Activated CD4-positive, alpha-beta T cell treated with anti-CD3 and anti-CD28 coated beads, Interleukin-2, amount 50 U/mL, for 1 hour (primary cell): ENCODE results near the gene SPPL3.
A peak's percentile ranks its signal among the peaks of the same experiment; 100 is the strongest.
"Not testable (repeated sequence)": the region's sequence is repeated elsewhere in the genome, so short reads cannot be mapped to it uniquely, and the experiment has no call there.

Source experiments
- DNase-seq: peaks from one replicate; pipeline ENCODE4 v3.0.0-alpha.2; 2020

The SPPL3 gene

DNA sequence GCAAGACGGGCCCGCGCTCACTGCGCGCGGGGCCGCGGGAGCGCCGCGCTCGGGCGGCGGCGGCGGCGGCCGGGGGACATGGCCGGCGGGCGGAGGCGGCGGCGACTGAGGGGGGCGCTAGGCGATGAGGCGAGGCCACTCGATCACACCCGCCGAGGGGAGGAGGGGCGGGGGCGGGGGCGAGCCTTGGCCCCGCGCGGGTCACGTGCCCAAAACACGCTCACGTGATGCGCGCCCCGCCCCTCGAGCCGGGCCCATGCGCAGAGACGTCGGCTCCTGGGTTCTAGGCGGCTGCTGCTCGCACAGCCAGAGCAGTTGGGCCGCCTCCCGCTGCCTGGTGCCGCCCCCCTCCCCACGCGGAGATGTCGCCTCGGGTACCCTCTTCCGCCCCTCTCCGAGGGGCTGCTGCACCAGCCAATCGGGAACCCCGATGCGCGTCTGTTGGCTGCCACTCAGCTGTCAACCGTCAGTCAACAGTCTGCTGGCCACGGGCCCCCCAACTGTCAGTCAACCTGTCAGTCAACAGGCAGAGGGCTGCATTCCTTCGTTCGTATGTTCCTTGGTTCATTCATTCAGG lies at the start of gene SPPL3:
TSS of gene SPPL3 (minus strand) at position 162 of the 577 bp plus-strand sequence. CDS start 491 bp downstream, outside the sequence.
- DNase-seq = peak; percentile 92

DNA sequence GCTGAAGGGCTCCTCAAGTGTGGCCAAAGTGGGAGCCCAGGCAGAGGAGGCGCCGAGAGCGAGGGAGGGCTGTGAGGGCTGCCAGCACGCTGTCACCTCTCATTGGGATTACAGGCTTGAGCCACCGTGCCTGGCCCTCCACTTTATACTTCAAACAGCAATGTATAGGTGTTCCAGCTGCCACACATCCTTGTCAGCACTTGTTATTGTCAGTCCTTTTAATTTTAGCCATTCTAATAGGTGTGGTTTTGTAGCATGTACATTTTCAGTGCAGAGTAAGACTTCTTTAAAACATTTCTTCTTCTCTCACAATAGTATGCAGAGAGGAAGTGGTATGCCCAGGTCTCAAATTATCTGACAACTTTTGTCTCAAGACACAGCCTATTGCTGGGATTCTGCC lies 46.6 kb upstream of the SPPL3 start:
- DNase-seq = no peak

- not testable (repeated sequence) for DNase-seq
These were observed 46.2 kb upstream of the SPPL3 start for GRCh38 chr12:120950260-120950799.

DNA sequence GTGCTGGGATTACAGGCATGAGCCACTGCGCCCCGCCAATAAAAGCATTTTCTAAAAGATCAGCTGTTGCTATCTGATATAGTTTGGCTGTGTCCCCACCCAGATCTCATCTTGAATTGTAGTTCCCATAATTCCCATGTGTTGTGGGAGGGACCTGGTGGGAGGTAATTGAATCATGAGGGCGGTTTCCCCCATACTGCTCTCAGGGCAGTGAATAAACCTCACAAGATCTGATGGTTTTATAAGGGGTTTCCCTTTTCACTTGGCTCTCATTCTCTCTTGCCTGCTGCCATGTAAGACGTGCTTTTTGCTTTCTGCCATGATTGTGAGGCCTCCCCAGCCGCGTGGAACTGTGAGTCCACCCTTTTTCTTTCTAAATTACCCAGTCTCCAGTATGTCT lies 41.4 kb upstream of the SPPL3 start:
- DNase-seq = not testable (repeated sequence)

DNA sequence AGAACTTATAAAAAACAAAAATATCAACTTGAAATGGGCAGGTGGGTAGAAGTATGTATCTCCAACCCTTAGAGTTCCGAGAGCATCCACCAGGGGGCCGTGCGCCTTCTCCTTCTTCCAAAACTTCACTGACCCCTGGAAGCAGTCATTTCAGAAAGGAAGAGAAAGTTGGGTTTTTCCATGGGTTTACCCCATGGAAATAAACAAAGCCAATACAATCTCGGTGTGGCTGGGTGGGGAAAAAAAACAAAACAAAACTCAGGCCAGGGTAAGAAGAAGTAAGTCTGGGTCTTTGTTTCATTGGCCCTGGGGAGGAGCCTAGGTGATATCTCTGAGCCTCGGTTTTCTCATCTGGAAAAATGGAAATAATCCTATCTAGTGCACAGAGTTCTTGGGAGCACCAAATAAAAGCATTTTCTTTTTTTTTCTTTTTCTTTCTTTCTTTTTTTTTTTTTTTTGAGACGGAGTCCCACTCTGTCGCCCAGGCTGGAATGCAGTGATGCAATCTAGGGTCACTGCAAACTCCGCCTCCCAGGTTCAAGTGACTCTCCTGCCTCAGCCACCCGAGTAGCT lies 40.6 kb upstream of the SPPL3 start:
- peak; percentile 67 for DNase-seq

GRCh38 chr12:120943482-120943881 lies 39.3 kb upstream of the SPPL3 start:
- DNase-seq = no peak

- DNase-seq = no peak
These were observed 37.8 kb upstream of the SPPL3 start for GRCh38 chr12:120941846-120942405.

- DNase-seq = no peak
These were observed 37.3 kb upstream of the SPPL3 start for GRCh38 chr12:120941412-120941811.

DNA sequence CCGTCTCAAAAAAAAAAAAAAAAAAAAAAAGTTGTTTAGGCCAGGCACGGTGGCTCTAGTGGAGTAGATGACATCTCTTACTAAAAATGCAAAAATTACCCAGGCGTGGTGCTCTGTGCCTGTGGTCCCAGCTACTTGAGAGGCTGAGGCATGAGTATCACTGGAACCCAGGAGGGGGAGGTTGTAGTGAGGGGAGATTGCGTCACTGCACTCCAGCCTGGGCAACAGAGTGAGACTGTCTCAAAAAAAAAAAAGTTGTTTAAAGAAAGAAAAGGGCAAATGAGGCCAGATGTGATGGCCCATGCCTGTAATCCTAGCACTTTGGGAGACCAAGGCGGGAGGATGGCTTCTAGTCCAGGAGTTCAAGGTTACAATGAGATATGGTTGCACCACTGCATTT lies 36.6 kb upstream of the SPPL3 start:
- DNase-seq = no peak

- DNase-seq = no peak
These were observed 35.8 kb upstream of the SPPL3 start for GRCh38 chr12:120940006-120940405.

DNA sequence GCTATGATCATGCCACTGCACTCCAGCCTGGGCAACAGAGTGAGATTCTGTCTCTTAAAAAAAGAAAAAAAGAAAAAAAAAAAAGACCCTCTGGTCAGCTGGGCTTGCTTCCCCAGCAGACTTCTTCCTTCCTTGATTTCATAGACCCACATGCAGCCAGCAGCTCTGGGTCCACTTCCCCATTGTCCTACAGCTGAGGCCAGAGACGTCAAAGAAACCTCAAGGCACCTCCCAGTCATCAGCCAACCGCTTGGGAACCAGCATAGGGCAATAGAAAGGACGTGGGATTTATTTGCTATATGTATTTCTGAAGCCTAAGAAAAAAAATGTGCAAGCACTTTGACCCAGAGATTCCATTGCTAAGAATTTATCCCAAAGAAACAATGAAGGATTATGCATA lies 35.4 kb upstream of the SPPL3 start:
- no peak for DNase-seq

DNA sequence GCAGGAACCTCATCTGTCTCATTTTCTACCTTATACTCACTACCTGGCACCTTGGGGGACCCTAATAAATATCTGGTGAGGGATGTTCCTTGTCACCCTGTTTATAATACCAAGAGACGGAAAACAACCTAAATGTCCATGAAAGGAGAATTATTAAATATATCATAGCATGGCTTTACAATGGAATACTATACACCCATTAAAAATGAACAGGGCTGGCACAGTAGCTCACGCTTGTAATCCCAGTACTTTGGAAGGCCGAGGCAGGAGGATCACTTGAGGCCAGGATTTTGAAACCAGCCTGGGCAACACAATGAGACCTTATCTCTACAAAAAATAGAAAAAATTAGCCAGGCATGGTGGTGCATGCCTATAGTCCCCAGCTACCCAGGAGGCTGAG lies 34.3 kb upstream of the SPPL3 start:
- no peak for DNase-seq

- no peak for DNase-seq
These were observed 32.0 kb upstream of the SPPL3 start for GRCh38 chr12:120936197-120936596.

GRCh38 chr12:120933786-120934185 lies 29.6 kb upstream of the SPPL3 start:
- DNase-seq = no peak

DNA sequence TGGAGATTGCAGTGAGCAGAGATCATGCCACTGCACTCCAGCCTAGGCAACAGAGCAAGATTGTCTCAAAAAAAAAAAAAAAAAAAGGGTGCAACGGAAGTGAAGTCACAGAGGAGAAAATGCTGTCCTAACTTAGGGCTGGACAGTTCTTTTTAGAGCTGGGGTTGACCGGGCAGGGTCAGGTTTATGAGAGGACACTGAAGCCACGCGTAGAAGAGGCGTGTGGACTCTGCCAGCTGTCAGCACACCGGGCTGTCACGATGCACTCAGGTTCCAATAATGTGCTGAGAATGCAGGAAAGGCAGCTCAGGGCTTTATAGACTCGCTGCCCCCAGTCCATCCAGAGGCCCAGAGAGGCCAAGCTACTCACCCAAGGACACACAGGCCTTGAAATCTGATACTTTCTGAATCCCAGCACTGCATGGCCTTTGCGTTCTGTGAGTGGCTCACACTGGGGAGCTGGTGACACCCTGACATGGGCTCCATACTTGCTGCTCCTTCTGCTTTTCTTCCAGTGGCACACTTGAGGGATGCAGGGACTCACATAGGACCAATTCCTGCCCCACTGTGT lies 28.9 kb upstream of the SPPL3 start:
- DNase-seq = no peak

DNA sequence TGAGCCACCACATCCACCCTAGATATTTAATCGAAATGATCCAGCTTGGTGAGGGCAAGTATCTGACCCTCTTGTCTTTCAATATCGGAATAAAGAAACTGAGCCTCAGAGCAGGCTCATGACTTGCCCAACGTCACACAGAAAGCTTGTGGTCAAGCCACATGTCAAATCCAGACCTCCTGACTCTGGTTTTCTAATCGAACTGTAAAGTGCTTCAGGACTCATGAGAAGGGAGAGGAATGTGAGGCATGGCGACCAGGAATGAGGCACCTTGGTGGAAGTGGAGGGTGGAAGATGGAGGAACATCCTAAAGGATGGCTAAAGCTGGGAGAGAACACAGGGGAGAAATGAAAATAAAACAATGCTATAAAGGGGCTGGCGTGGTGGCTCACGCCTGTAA lies 27.9 kb upstream of the SPPL3 start:
- DNase-seq = no peak

DNA sequence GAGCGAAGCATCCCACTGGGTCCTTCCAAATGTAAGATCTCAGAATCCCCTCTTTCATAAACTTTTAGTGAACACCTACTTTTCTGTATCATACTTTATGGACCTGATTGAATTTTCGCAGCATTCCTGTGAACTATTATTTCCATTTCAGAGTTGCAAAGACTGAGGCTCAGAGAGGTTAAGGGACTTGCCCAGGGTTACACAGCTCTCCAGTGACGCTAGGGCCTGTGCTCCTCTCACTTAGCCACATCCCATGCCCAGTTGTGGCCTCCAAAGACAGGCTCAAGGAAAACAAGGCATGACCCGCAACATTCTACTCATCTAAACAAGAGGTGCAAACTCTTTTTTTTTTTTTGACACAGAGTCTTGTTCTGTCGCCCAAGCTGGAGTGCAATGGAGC lies 25.9 kb upstream of the SPPL3 start:
- DNase-seq = no peak

DNA sequence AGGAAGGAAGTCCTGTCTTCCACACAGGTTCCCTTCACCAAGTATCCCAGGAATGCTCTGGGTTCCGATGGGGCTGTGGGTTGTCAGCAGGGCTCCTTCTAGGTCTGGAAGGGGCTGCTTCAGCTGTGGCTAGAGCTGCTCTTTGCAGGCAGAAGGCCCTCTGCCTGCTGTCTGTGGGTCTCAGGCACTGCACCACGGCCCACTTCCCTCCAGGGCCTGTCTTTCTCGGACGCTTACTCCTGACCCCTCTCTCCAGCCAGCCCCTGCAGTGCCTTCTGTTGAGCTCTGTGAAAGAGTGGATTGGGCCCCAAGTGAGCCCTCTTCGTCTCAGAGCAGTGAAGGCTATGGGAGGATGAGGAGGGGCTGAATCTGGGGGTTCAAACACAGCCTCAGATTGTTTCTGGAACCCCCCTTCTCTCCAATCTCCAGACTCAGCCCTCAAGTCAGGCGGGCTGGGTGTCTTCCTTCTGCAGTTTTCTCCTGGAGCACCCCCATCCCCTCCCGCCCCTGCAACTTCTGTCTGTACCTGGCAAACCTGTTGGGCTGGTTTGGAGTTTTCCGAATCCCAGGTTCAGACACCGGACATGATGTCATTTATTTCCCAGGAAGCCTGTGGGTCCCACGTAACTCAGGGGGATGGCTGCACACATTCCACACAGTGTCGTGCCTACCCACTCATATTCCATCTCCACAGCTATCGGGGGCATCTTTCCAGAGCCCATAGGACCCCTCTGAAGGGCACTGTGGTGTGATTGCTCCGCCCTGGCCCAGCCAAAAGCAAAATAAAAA lies 24.9 kb upstream of the SPPL3 start:
- DNase-seq = no peak

DNA sequence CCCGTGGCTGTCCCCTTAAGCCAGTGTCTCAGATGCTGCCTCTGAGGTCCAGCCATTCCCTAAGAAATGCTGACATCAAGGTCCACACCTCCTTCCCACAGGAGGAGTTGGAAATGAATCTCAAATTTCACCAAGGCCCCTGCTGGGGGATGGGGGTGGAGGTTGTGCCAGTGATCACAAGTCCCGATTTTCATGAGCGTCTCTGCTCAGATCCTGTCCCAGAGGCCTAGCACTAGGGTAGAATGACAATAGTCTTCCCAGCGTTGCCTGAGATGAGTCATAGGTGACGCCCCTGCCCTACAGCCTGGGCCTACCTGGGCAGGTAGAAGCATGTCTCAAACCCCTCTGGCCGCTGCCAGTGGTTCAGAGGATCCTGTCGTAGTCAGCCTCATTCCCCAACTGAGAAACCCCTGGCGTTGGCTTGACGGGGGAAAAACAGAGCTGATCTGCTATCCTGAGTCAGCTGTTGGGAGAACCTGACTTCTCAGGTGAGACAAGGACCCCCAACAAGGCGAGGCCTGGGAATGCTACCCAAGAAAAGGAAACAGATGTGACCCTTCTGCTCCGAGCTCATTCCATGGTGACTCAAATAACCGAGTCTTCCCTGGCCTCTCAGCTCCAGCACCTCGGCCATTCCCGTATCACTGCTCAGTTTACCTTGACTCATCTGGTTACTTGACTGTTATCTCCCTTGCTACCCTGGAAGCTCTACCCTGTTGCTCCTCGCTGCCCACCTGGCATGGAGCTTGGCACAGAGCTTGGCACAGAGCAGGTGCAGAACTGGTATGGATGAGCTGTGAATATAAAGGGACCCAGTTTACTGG lies 21.8 kb upstream of the SPPL3 start:
- no peak for DNase-seq

DNA sequence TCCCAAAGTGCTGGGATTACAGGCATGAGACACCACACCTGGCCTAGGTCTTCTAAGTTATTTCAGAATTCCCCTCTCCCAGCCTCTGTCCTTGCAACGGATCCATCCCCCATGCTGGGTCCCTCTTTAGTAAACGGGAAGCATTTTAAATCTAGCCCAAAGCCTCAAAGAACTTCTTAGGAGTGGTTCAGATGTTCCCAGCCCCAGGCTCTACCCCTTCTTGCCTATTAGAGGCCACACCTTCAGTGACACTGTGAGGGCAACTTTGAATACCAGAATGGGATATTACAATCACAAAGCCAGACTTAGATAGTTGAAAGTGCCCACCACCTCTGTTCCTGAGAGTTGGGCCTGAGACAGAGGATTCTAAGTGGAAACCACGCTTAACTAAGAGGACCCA lies 18.1 kb upstream of the SPPL3 start:
- no peak for DNase-seq

DNA sequence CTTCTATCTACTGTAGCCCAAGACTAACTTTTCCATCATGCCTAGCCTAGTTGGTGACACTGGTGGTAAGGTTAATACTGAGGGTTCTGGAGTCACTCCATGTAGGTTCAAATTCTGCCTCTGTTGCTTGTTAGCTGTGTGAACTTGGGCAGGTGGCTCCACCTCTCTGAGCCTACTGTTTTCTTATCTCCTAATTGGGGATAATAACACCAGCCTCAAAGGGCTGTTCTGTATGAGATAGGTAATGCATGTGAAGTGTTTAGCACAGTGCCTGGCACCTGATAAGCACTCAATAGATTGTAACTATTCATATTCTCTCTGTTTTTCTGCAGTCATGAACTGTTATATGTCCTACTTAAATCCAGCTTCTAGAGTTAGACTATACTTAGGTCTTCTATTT lies 17.5 kb upstream of the SPPL3 start:
- no peak for DNase-seq

- no peak for DNase-seq
These were observed 16.0 kb upstream of the SPPL3 start for GRCh38 chr12:120920178-120920577.

DNA sequence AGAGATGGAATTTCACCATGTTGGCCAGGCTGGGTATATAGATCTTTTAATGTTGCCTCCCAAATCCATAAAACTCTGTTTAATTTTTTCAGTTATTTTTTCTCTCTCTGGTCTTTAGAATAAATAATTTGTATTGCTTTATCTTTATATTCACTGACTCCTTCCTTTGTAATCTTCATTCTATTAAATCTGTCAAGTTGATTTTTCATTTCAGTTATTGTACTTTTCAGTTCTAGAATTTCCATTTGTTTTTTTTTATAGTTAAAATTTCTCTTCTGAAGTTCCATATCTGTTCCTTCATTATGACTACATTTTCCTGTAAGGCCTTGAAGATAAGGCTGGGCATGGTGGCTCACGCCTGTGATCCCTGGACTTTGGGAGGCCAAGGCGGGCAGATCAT lies 13.6 kb upstream of the SPPL3 start:
- no peak for DNase-seq
